Ishikawa (cell line): ENCODE results near the gene FOXP1.

Source experiments
- CEBPB ChIP-seq: IDR thresholded peaks from 2 replicates; pipeline ENCODE4 v1.6.1; 2012
- CREB1 ChIP-seq: IDR thresholded peaks from 2 replicates; pipeline ENCODE4 v1.6.1; 2012; ENCODE audit warnings: low read depth
- EGR1 ChIP-seq: IDR thresholded peaks from 2 replicates; pipeline ENCODE4 v1.6.1; 2012
- EP300 ChIP-seq: IDR thresholded peaks from 2 replicates; pipeline ENCODE4 v1.6.1; 2012; ENCODE audit warnings: borderline replicate concordance
- FOXM1 ChIP-seq: IDR thresholded peaks from 2 replicates; pipeline ENCODE4 v1.6.1; 2012; ENCODE audit warnings: low read depth, borderline replicate concordance
- MAX ChIP-seq: IDR thresholded peaks from 2 replicates; pipeline ENCODE4 v1.6.1; 2012
- NFIC ChIP-seq: IDR thresholded peaks from 2 replicates; pipeline ENCODE4 v1.6.1; 2012
- RAD21 ChIP-seq: IDR thresholded peaks from 2 replicates; pipeline ENCODE4 v1.6.1; 2012; ENCODE audit warnings: low read depth
- REST ChIP-seq: IDR thresholded peaks from 2 replicates; pipeline ENCODE4 v1.6.1; 2012; ENCODE audit warnings: low read depth, mild to moderate bottlenecking
- TAF1 ChIP-seq: IDR thresholded peaks from 2 replicates; pipeline ENCODE4 v1.6.1; 2012; ENCODE audit warnings: low read depth, mild to moderate bottlenecking
- TCF12 ChIP-seq: IDR thresholded peaks from 2 replicates; pipeline ENCODE4 v1.6.1; 2012; ENCODE audit warnings: low read depth
- TEAD4 ChIP-seq: IDR thresholded peaks from 2 replicates; pipeline ENCODE4 v1.6.1; 2012
- USF1 ChIP-seq: IDR thresholded peaks from 2 replicates; pipeline ENCODE4 v1.6.1; 2012
- YY1 ChIP-seq: IDR thresholded peaks from 2 replicates; pipeline ENCODE4 v1.6.1; 2012; ENCODE audit warnings: low read depth
- ZBTB7A ChIP-seq: IDR thresholded peaks from 2 replicates; pipeline ENCODE4 v1.6.1; 2012; ENCODE audit warnings: low read depth

The FOXP1 gene

GRCh38 chr3:71425491-71426071, 157.9 kb downstream of the FOXP1 start:
- no peak for TF ChIP-seq FOXM1
- no peak for TF ChIP-seq NFIC
- no peak for TF ChIP-seq MAX
- no peak for TF ChIP-seq TEAD4
- TF ChIP-seq RAD21: no peak
- TF ChIP-seq CEBPB: no peak
- no peak for TF ChIP-seq ZBTB7A
- TF ChIP-seq EP300: no peak
- TF ChIP-seq YY1: no peak
- no peak for TF ChIP-seq REST
- no peak for TF ChIP-seq CREB1
- TF ChIP-seq TAF1: no peak
- TF ChIP-seq EGR1: no peak
- TF ChIP-seq TCF12: no peak
- no peak for TF ChIP-seq USF1

- TF ChIP-seq MAX (no peak), NFIC (peak; percentile 83; the same call in 1 of the 2 replicates), FOXM1 (0 out of 2 replicates have a peak, but pooled peaks have one; percentile 14), TEAD4 (peak; percentile 15; the same call in 1 of the 2 replicates)
Measured at GRCh38 chr3:71423151-71423906, 160.2 kb downstream of the FOXP1 start.

- TF ChIP-seq EGR1 (no peak), ZBTB7A (no peak), CREB1 (no peak), FOXM1 (no peak), TCF12 (no peak), RAD21 (no peak), MAX (no peak), CEBPB (no peak), YY1 (no peak), REST (no peak), TEAD4 (no peak), NFIC (no peak), USF1 (no peak), TAF1 (no peak), EP300 (no peak)
Measured at GRCh38 chr3:71421820-71422566, 161.5 kb downstream of the FOXP1 start.

GRCh38 chr3:71421475-71421819, 162.1 kb downstream of the FOXP1 start:
- TF ChIP-seq TAF1 (no peak), TEAD4 (no peak), REST (no peak), TCF12 (no peak), EGR1 (no peak), USF1 (no peak), ZBTB7A (no peak), EP300 (no peak)
